Putamen (tissue), 1 donor: ENCODE results near the gene IL25.
"Not testable (repeated sequence)": the region's sequence is repeated elsewhere in the genome, so short reads cannot be mapped to it uniquely, and the experiment has no call there.

ENCODE experiments used
- DNase-seq: peaks from one replicate; pipeline ENCODE4 v3.0.0-alpha.2; 2016; ENCODE audit warnings: low spot score

The IL25 gene

DNA sequence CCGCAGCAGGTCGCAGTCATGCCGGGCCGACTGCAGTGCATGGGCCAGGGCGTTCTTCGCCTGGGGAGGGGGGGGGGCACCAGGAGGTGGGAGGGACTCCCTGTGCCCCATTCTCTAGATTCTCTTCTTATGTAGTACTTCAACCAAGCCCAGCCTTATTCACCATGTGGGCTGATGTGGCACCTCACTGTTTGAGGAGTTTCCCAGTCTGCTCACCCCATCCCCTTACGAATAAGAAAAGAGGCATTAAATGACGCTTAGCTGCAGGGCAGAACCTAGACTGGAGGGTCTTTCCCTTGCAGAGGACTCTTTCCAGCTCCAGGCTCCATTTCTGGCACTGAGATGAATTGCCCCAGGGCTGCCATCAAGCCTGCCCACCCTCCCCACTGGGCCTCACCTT is 16.4 kb downstream of the IL25 start:
- DNase-seq: no peak

- no peak for DNase-seq
Measured at GRCh38 chr14:23389396-23389795, 16.8 kb downstream of the IL25 start.

- DNase-seq: not testable (repeated sequence)
Measured at GRCh38 chr14:23389871-23390270, 17.3 kb downstream of the IL25 start.

DNA sequence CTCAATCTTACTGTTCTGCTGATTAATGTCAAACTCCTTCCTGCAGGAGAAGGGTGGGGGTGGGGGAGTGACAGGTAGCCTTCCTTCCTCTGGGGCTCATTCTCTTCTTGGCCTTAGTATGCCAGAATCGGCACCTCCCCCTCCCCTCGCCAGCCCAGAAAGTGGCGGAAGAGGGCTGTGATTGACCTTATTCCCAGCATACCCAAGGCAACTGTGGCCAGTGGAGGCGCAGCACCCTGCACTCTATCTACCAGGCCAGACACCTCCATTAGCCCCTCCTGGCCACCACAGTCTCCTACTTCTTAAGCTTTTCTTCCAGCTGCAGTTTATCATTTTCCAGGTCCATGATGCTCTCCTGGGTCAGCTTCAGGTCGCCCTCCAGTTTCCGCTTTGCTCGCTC is 20.0 kb downstream of the IL25 start:
- DNase-seq: no peak

- DNase-seq: no peak
Measured at GRCh38 chr14:23396126-23396525, 23.5 kb downstream of the IL25 start.

DNA sequence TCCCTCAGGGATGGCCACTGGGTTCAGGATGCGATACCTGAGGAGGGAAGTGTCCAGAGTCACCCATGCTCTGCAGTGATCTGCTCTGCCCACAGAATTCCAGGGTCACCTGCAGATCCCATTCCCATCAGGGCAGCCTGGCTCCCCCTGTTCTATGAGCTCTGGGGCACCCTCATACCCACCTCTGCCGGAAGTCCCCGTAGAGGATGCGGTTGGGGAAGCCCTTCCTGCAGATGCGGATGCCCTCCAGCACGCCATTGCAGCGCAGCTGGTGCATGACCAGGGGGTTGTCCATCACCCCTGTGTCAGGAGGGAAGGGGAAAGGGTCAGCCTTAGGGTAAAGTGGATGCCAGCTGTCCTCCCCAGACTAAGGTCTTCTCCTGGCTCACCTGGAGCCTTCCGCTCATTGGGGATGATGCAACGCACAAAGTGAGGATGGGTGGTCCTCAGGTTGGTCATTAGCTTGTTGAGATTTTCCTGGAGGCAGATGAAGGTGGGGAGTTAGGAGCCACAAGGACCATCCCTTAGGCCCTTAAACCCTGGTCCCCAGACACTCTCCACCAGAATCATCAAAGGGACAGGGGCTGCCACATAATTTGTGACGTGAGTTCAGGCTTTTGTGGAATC is 24.3 kb downstream of the IL25 start:
- no peak for DNase-seq

- no peak for DNase-seq
Measured at GRCh38 chr14:23398348-23398747, 25.7 kb downstream of the IL25 start.

GRCh38 chr14:23399136-23399535 is 26.5 kb downstream of the IL25 start:
- DNase-seq: no peak

GRCh38 chr14:23399591-23399990 is 27.0 kb downstream of the IL25 start:
- no peak for DNase-seq

DNA sequence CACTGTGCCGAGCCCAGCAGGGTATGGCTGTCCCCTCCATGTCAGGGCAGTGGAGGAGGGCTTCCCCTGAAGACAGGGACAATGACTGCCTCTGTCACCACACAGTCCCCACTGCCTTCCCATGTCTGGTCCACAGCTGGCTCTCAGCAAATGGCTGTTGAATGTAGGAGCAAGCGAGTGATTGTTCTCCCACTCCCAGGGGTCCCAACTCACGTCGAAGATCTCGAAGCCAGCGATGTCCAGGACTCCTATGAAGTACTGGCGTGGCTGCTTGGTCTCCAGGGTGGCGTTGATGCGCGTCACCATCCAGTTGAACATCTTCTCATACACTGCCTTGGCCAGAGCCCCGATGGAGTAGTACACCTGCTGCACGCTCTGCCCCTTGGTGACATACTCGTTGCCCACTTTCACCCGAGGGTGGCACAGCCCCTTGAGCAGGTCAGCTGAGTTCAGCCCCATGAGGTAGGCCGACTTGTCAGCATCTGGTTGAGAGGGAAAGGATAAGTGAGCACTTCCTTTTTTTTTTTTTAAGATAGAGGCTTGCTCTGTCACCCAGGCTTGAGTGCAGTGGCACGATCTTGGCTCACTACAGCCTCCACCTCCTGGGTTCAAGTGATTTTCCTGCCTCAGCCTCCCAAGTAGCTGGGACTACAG is 28.0 kb downstream of the IL25 start:
- DNase-seq: not testable (repeated sequence)

DNA sequence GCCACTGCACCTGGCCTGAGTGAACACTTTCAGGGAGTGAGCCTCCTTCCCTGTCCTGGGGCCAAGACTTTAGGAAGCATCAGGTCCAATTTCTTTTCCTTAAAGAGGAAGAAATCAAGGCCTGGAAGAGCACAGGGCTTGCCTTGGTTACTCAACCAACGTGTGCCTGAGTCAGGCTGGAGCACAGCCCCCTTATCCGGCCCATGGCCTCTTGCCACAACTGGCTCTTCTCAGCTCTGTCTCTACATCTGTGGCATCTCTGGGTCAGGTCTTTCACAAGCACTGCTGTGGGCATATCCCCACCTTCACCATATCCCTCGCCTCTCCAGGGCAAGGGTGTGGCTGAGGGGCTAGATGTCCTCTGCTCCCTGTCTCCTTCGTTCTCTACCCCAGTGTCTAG is 28.7 kb downstream of the IL25 start:
- DNase-seq: no peak

DNA sequence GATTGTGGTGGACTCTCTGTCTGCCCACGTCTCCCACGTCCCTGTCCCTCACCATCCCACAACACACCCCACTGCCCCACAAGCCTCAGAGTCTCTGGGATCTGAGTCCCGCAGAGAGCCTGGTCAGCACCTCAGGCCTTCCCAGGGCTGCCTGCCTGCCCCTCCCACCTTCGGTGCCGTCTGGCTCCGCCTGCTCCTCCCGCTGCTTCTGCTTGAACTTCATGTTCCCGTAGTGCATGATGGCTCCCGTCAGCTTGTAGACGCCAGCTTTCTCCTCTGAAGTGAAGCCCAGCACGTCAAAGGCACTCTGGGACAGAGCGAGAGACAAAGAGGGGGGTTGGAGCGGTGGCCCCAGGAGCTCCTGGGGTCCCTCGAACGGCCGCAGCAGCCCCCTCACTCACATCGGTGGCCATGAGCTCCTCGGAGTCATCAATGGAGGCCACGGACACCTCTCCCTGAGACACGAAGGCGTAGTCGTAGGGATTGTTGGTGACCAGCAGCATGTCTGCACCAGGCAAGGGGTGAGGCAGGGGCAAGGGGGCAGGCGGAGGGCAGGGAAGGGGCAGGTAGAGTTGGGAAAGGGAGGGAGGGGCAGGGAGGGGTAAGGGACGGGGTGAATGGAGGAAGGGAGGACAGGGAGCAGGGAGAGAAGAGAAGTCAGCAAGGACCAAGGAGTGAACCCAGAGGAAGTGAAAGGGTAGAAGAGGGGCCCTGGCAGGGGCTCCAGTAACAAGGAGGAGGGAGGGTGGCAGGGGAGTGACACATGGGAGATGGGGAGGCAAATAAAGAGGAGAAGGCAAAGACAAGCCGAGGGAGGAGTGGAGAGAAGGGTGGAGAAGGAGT is 29.9 kb downstream of the IL25 start:
- DNase-seq: no peak

DNA sequence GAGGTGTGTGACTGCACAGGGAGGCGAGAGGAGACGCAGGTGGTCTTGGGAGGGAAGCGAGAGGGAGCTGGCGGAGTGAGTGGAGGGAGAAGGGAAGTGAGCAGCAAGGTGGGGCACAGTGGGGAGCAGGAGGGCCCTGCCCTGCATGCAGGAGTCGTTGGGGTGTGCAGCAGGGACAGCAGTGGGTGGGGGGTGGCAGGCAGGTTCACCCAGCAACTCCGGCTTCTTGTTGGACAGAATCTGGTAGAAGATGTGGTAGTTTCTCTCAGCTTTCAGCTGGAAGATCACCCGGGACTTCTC is 30.5 kb downstream of the IL25 start:
- no peak for DNase-seq

GRCh38 chr14:23403908-23404307 is 31.3 kb downstream of the IL25 start:
- no peak for DNase-seq

DNA sequence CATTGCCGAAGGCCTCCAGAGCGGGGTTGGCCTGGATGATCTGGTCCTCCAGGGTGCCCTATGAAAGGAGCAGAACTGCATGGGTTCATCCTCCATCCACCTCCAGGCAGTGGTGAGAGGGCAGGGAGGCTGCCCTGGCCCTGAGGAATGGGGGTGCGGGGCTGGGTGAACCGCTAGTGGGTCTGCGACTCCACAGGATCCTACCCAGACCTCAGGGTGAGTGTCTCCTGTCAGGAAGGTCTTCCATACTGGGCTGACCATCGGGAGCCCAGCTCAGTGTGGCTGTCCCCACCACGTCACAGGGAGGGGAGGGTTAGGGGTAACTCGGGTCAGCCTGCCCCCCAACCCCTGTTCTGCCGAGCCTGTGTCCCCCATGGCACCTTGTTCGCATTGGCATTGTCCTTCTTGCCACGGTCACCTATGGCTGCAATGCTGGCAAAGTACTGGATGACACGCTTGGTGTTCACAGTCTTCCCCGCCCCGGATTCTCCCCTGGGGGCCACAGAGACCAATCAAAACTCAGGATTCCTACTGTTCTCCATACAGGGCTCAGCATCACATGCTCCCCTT is 31.8 kb downstream of the IL25 start:
- DNase-seq: no peak

GRCh38 chr14:23405096-23405495 is 32.5 kb downstream of the IL25 start:
- no peak for DNase-seq

DNA sequence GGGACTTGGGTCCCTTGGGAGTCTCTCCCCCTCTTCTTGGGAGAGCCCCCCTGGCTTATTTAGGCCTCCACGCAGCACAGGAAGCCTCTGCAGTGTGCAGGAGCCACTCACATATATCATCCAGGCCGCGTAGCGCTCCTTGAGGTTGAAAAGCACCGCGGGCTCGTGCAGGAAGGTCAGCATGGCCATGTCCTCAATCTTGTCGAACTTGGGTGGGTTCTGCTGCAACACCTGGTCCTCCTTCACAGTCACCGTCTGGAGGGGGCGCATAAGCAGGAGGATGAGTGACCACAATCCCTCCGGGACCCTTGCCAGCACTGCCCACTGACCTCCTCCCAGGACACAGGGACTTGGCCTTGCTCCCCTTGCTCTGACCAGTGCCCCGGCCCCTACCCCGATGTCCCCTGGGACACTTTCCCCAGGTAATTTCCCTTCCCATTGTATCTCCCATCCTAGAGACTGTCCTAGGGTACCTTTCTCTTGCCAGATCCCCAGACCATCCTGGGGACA is 33.0 kb downstream of the IL25 start:
- DNase-seq: no peak

DNA sequence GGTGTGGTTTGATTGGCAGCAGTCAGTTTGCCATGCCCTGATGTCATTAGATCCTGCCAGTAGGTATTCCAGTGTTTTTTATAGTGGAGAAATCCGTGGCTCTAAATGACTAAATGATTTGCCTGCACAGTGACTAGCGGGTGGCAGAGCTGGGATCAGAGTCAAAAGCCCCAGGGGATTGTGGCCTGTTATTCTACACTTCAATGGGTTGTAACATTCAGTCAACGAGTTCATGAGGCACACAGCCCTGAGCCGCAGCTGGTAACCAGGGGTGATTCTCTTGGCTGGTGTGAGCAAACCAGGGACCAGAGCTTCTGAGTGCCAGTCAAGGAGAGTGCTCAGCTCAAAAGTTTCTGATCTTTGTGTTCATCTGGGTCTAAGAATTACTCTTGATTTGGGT is 33.6 kb downstream of the IL25 start:
- DNase-seq: no peak

DNA sequence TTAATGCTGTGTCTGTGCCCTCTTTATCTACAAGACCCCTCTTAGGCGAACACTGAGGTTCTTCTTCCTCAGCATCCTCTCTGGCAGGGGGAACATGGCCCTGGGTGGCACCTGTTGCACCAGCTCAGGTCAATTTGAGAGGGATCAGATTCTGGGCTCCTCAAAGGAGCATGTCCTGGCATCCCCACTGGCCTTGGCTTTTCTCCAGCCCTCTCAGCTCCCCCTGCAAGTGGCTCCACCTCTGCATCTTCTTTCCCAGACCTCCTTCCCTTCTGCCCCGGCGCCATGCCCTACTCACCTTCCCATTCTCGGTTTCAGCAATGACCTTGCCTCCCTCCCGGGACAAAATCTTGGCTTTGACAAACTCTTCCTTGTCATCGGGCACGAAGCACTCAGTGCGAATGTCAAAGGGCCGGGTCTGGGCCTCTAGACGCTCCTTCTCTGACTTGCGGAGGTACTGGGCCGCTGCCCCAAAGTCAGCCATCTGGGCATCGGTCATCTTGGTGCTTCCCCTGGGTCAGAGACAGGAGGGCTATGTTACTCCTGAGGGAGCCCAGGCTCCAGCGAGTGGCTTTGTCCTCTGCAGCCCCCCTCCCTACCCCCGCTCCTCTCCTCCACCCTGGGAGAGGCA is 34.2 kb downstream of the IL25 start:
- DNase-seq: no peak

- DNase-seq: no peak
Measured at GRCh38 chr14:23407516-23408306, 35.1 kb downstream of the IL25 start, which contains the start of gene MYH6. Gene MYH6 (minus strand): TSS chr14:23408273. CDS start chr14:23407223, 1,050 bp downstream.

DNA sequence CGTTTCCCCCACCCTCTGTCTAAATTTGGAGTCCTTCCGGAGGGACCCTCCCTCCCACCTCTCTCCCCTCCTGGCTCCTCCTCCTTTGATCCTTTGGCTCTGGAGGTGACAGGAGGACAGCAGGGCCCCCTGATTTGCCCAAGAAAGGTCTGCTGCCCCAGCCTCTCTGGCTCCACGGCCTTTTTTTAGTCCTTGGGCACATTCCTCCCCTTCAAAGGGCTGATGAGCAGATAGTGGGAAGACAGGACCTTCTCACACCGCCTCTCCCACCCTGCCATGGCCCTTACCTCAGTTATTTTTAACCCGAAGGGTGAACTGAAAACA is 35.7 kb downstream of the IL25 start:
- no peak for DNase-seq

- no peak for DNase-seq
Measured at GRCh38 chr14:23409475-23409874, 36.9 kb downstream of the IL25 start.
